WTC11 (cell line): ENCODE measurements around the gene LRRC27. TPM values are rescaled to one million over a fixed set of nuclear protein-coding genes. Genes with fewer than 3 reads are reported as not detected.

ENCODE experiments used
- ATAC-seq: fragments of 200-7000 bp; cut with Tn5 transposase; 2 replicates; pipeline ENCODE4 v1.10.0; 2021; ENCODE audit warnings: mild to moderate bottlenecking, moderate library complexity
- CTCF ChIA-PET: fragments of 300-600 bp; sonication (Branson Sonifier 250); formaldehyde crosslinking; loops from one replicate; lab custom pipeline; 2021; ENCODE audit warnings: antibody characterized with exemption; lab: Charles Lee
- POLR2A ChIA-PET: fragments of 350-600 bp; sonication (Branson Sonifier 250); formaldehyde crosslinking; loops from one replicate; lab custom pipeline; 2021; ENCODE audit warnings: antibody characterized with exemption; lab: Charles Lee
- DNase-seq: peaks from one replicate; pipeline ENCODE4 v3.0.0; 2021; ENCODE audit warnings: low spot score
- H3K27ac Mint-ChIP-seq: 2 replicates; pipeline ENCODE4 v1.8.0; 2021; ENCODE audit warnings: mixed read lengths
- H3K27me3 Mint-ChIP-seq: 2 replicates; pipeline ENCODE4 v1.8.0; 2021; ENCODE audit warnings: low read depth, mild to moderate bottlenecking, moderate library complexity, mixed read lengths
- H3K36me3 Mint-ChIP-seq: 2 replicates; pipeline ENCODE4 v1.8.0; 2021; ENCODE audit warnings: mixed read lengths
- H3K4me1 Mint-ChIP-seq: 2 replicates; pipeline ENCODE4 v1.8.0; 2022; ENCODE audit warnings: mixed read lengths
- H3K4me3 Mint-ChIP-seq: 2 replicates; pipeline ENCODE4 v1.8.0; 2021; ENCODE audit warnings: mild to moderate bottlenecking, moderate library complexity, mixed read lengths
- H3K9me3 Mint-ChIP-seq: 2 replicates; pipeline ENCODE4 v1.8.0; 2021; ENCODE audit warnings: mixed read lengths
- ATF1 ChIP-seq: sonication (generic); formaldehyde crosslinking; IDR thresholded peaks from 2 replicates; pipeline ENCODE4 v1.8.1; 2023; ENCODE audit warnings: mild to moderate bottlenecking, moderate library complexity, missing genetic modification reagents
- CREB1 ChIP-seq: sonication (generic); formaldehyde crosslinking; IDR thresholded peaks from 2 replicates; pipeline ENCODE4 v1.8.0; 2023; ENCODE audit warnings: mild to moderate bottlenecking, missing genetic modification reagents
- CREM ChIP-seq: sonication (generic); formaldehyde crosslinking; IDR thresholded peaks from 2 replicates; pipeline ENCODE4 v1.8.1; 2022; ENCODE audit warnings: mild to moderate bottlenecking, missing genetic modification reagents, moderate library complexity
- E2F1 ChIP-seq: sonication (generic); formaldehyde crosslinking; IDR thresholded peaks from 2 replicates; pipeline ENCODE4 v1.8.0; 2022; ENCODE audit warnings: mild to moderate bottlenecking, missing genetic modification reagents
- FOXP1 ChIP-seq: sonication (generic); formaldehyde crosslinking; IDR thresholded peaks from 2 replicates; pipeline ENCODE4 v1.8.0; 2022; ENCODE audit warnings: missing genetic modification reagents, mild to moderate bottlenecking, moderate library complexity, borderline replicate concordance
- GTF2I ChIP-seq: fragments of 250-450 bp; sonication (Bioruptor Pico); conservative IDR thresholded peaks from 2 replicates; pipeline ENCODE4 v1.4.0; 2021; ENCODE audit warnings: mild to moderate bottlenecking
- MLX ChIP-seq: sonication (generic); formaldehyde crosslinking; IDR thresholded peaks from 2 replicates; pipeline ENCODE4 v1.8.1; 2023; ENCODE audit warnings: mild to moderate bottlenecking, missing genetic modification reagents, moderate library complexity
- MYBL2 ChIP-seq: sonication (generic); formaldehyde crosslinking; IDR thresholded peaks from 2 replicates; pipeline ENCODE4 v1.8.1; 2023; ENCODE audit warnings: mild to moderate bottlenecking, moderate library complexity, missing genetic modification reagents
- NFE2L1 ChIP-seq: sonication (generic); formaldehyde crosslinking; IDR thresholded peaks from 2 replicates; pipeline ENCODE4 v1.8.1; 2023; ENCODE audit warnings: missing genetic modification reagents
- NR1H2 ChIP-seq: sonication (generic); formaldehyde crosslinking; IDR thresholded peaks from 2 replicates; pipeline ENCODE4 v1.9.0; 2021; ENCODE audit warnings: mild to moderate bottlenecking, moderate library complexity, missing genetic modification reagents
- PREB ChIP-seq: sonication (generic); formaldehyde crosslinking; IDR thresholded peaks from 2 replicates; pipeline ENCODE4 v1.8.1; 2022; ENCODE audit warnings: mild to moderate bottlenecking, missing genetic modification reagents, moderate library complexity, borderline replicate concordance
- RELA ChIP-seq: sonication (generic); formaldehyde crosslinking; IDR thresholded peaks from 2 replicates; pipeline ENCODE4 v1.8.1; 2022; ENCODE audit warnings: missing genetic modification reagents, mild to moderate bottlenecking, borderline replicate concordance
- TEAD4 ChIP-seq: sonication (generic); formaldehyde crosslinking; IDR thresholded peaks from 2 replicates; pipeline ENCODE4 v1.8.0; 2022; ENCODE audit warnings: mild to moderate bottlenecking, missing genetic modification reagents
- USF2 ChIP-seq: sonication (generic); formaldehyde crosslinking; IDR thresholded peaks from 2 replicates; pipeline ENCODE4 v1.8.1; 2023; ENCODE audit warnings: mild to moderate bottlenecking, missing genetic modification reagents, moderate library complexity
- ZBTB43 ChIP-seq: sonication (generic); formaldehyde crosslinking; IDR thresholded peaks from 2 replicates; pipeline ENCODE4 v1.8.1; 2023; ENCODE audit warnings: mild to moderate bottlenecking, missing genetic modification reagents
- ZNF219 ChIP-seq: sonication (generic); formaldehyde crosslinking; IDR thresholded peaks from 2 replicates; pipeline ENCODE4 v1.8.0; 2023; ENCODE audit warnings: missing genetic modification reagents, mild to moderate bottlenecking, borderline replicate concordance
- ZNF232 ChIP-seq: sonication (generic); formaldehyde crosslinking; IDR thresholded peaks from 2 replicates; pipeline ENCODE4 v1.8.0; 2022; ENCODE audit warnings: mild to moderate bottlenecking, missing genetic modification reagents
- ZNF671 ChIP-seq: fragments of 250-450 bp; sonication (Bioruptor Pico); IDR thresholded peaks from 2 replicates; pipeline ENCODE4 v1.8.0; 2021; ENCODE audit warnings: mild to moderate bottlenecking
- total RNA-seq: library from RNA; stranded (reverse); gene quantifications from 3 replicates; pipeline ENCODE4 v1.2.3, GENCODE V29; 2021
- TF ChIP-seq, protein P1 (sequence below): sonication (generic); formaldehyde crosslinking; IDR thresholded peaks from 2 replicates; pipeline ENCODE4 v1.8.0; 2022; ENCODE audit warnings: missing genetic modification reagents
- TF ChIP-seq, protein P2 (sequence below): sonication (generic); formaldehyde crosslinking; IDR thresholded peaks from 2 replicates; pipeline ENCODE4 v1.8.0; 2022; ENCODE audit warnings: mild to moderate bottlenecking, missing genetic modification reagents
- TF ChIP-seq, protein P3 (sequence below): fragments of 250-450 bp; sonication (Bioruptor Pico); IDR thresholded peaks from 2 replicates; pipeline ENCODE4 v2.1.2; 2022; ENCODE audit warnings: mild to moderate bottlenecking, moderate library complexity

LRRC27 gene
- total RNA-seq, 1 experiment from 2014 or later = 4.4 TPM

DNA sequence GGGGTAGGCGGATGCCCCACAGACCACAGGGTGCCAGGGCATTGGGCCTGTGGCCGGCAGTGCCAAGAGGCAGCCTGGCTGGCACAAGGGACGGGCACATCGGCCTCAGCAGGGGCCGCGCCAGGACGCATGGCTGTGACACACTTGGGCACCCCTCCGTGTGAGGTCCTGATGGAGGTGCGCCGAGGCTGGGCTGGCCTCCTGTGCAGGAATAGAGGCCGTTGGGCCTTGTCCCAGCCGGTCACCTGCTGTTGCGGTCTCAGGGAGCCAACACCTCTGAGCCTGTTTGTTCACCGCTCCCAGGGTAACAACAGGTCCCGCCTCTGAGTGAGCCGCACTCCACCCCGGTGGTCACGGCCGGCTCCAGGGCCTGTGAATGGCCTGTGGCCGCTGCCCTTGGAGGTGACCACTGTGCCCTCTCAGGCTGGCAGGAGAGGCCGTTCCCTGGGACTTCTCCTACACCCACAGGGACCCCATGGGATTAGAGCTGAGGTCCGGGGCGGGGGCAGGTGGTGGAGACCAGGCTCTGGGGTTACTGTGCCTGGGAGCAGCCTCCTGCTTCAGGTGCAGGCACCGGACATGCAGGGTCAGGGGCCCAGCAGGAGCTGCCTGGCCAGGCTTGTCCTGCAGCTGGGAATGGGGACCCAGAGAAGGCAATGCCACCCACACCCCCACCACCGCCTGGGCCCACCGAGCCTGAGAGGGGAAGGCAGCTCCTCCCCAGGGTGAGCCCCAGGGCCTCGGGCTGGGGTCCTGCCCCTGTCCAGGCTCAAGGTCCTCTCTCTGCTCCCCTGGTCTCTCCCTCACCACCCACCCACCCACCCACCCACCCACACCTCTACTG, 77.1 kb downstream of the LRRC27 start:
- H3K27me3 Mint-ChIP-seq = no peaks in the 10 kb centered on the region
- TF ChIP-seq MYBL2 (CRISPR knock-in tag) (0 out of 2 replicates have a peak, but pooled peaks have one; percentile 17), RELA (CRISPR knock-in tag) (0 out of 2 replicates have a peak, but pooled peaks have one; percentile 57), ZNF671 (CRISPR knock-in tag) (no peak), CREB1 (CRISPR knock-in tag) (no peak), ZBTB43 (CRISPR knock-in tag) (peak; percentile 31; the same call in 1 of the 2 replicates), FOXP1 (peak; percentile 48; the same call in 1 of the 2 replicates), E2F1 (no peak), NR1H2 (CRISPR knock-in tag) (no peak), CREM (no peak)
- CTCF ChIA-PET = interaction anchor here (0.7 to 2.0 kb wide), 8 partner anchors 10 to 226 kb away, joined by 3 to 8 read pairs (median 4); no protein-coding TSS in a partner anchor

GRCh38 chr10:132409667-132410028, 77.7 kb downstream of the LRRC27 start:
- Mint-ChIP-seq H3K27ac (peak overlapping the region; percentile 86), H3K4me1 (peaks cover 53% of the 10 kb centered on the region), H3K36me3 (peaks cover 6% of the 10 kb centered on the region; the same call in 1 of the 2 replicates), H3K9me3 (no peaks in the 10 kb centered on the region), H3K4me3 (no peak overlapping the region), H3K27me3 (no peaks in the 10 kb centered on the region)
- DNase-seq (no peak), ATAC-seq (peak; percentile 2; the same call in 1 of the 2 replicates)
- TF ChIP-seq TEAD4 (CRISPR knock-in tag) (no peak), ZNF232 (CRISPR knock-in tag) (no peak), CREB1 (CRISPR knock-in tag) (no peak), PREB (CRISPR knock-in tag) (no peak), MLX (CRISPR knock-in tag) (no peak), USF2 (CRISPR knock-in tag) (no peak), ATF1 (no peak), ZNF219 (CRISPR knock-in tag) (no peak), NFE2L1 (no peak), GTF2I (CRISPR knock-in tag) (0 out of 2 replicates have a peak, but pooled peaks have one; percentile 22)
- TF ChIP-seq, protein P1, sequence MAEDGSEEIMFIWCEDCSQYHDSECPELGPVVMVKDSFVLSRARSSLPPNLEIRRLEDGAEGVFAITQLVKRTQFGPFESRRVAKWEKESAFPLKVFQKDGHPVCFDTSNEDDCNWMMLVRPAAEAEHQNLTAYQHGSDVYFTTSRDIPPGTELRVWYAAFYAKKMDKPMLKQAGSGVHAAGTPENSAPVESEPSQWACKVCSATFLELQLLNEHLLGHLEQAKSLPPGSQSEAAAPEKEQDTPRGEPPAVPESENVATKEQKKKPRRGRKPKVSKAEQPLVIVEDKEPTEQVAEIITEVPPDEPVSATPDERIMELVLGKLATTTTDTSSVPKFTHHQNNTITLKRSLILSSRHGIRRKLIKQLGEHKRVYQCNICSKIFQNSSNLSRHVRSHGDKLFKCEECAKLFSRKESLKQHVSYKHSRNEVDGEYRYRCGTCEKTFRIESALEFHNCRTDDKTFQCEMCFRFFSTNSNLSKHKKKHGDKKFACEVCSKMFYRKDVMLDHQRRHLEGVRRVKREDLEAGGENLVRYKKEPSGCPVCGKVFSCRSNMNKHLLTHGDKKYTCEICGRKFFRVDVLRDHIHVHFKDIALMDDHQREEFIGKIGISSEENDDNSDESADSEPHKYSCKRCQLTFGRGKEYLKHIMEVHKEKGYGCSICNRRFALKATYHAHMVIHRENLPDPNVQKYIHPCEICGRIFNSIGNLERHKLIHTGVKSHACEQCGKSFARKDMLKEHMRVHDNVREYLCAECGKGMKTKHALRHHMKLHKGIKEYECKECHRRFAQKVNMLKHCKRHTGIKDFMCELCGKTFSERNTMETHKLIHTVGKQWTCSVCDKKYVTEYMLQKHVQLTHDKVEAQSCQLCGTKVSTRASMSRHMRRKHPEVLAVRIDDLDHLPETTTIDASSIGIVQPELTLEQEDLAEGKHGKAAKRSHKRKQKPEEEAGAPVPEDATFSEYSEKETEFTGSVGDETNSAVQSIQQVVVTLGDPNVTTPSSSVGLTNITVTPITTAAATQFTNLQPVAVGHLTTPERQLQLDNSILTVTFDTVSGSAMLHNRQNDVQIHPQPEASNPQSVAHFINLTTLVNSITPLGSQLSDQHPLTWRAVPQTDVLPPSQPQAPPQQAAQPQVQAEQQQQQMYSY (CRISPR knock-in tag) = peak; percentile 97
- TF ChIP-seq, protein P2, sequence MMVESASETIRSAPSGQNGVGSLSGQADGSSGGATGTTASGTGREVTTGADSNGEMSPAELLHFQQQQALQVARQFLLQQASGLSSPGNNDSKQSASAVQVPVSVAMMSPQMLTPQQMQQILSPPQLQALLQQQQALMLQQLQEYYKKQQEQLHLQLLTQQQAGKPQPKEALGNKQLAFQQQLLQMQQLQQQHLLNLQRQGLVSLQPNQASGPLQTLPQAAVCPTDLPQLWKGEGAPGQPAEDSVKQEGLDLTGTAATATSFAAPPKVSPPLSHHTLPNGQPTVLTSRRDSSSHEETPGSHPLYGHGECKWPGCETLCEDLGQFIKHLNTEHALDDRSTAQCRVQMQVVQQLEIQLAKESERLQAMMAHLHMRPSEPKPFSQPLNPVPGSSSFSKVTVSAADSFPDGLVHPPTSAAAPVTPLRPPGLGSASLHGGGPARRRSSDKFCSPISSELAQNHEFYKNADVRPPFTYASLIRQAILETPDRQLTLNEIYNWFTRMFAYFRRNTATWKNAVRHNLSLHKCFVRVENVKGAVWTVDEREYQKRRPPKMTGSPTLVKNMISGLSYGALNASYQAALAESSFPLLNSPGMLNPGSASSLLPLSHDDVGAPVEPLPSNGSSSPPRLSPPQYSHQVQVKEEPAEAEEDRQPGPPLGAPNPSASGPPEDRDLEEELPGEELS (CRISPR knock-in tag) = no peak
- TF ChIP-seq, protein P3, sequence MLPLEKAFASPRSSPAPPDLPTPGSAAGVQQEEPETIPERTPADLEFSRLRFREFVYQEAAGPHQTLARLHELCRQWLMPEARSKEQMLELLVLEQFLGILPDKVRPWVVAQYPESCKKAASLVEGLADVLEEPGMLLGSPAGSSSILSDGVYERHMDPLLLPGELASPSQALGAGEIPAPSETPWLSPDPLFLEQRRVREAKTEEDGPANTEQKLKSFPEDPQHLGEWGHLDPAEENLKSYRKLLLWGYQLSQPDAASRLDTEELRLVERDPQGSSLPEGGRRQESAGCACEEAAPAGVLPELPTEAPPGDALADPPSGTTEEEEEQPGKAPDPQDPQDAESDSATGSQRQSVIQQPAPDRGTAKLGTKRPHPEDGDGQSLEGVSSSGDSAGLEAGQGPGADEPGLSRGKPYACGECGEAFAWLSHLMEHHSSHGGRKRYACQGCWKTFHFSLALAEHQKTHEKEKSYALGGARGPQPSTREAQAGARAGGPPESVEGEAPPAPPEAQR (CRISPR knock-in tag) = no peak
- POLR2A ChIA-PET = interaction anchor here (0.6 to 1.4 kb wide), 3 partner anchors 11 to 35 kb away, joined by 3 to 5 read pairs (median 4); no protein-coding TSS in a partner anchor
- CTCF ChIA-PET = interaction anchor here (0.7 to 2.0 kb wide), 3 partner anchors 9 to 46 kb away, joined by 3 to 8 read pairs (median 4); no protein-coding TSS in a partner anchor

More for the DNA sequence above, 77.1 kb downstream of the LRRC27 start:
- POLR2A ChIA-PET = interaction anchor here (0.5 to 1.8 kb wide), 4 partner anchors 9 to 202 kb away, joined by 4 to 9 read pairs (median 6); no protein-coding TSS in a partner anchor
- Mint-ChIP-seq H3K36me3 (peaks cover 6% of the 10 kb centered on the region; the same call in 1 of the 2 replicates), H3K9me3 (no peaks in the 10 kb centered on the region), H3K4me3 (no peak overlapping the region), H3K4me1 (peaks cover 52% of the 10 kb centered on the region), H3K27ac (0 out of 2 replicates have a peak overlapping the region, but pooled peaks have one; percentile 23)
- DNase-seq (no peak), ATAC-seq (no peak)
